Stimulated activated CD8-positive, alpha-beta memory T cell treated with anti-CD3 and anti-CD28 coated beads, Interleukin-2, amount 100 ng/mL, for 48 hours (primary cell): Measurements from ENCODE around the gene NRN1L.
"Not testable (repeated sequence)": the region's sequence is repeated elsewhere in the genome, so short reads cannot be mapped to it uniquely, and the experiment has no call there.

Experiments used
- DNase-seq, 2 donors: peaks; one replicate each; pipeline ENCODE4 v3.0.0-alpha.2; 2020; ENCODE audit warnings: low read depth in 2 of 2

NRN1L gene

GRCh38 chr16:67884684-67885083 is at the start of gene NRN1L:
NRN1L (plus strand) TSS chr16:67884885; CDS start chr16:67884904, 19 bp downstream.
- DNase-seq, result no peak

GRCh38 chr16:67837190-67837589 is 47.5 kb upstream of the NRN1L start:
- not testable (repeated sequence) for DNase-seq

GRCh38 chr16:67837811-67838210 is 46.9 kb upstream of the NRN1L start:
- no peak for DNase-seq

GRCh38 chr16:67841198-67841815 is 43.4 kb upstream of the NRN1L start:
- DNase-seq, result no peak

GRCh38 chr16:67841816-67842508 is 42.7 kb upstream of the NRN1L start, which contains the start of gene THAP11:
THAP11 (plus strand) TSS chr16:67842320; CDS start chr16:67842555, 235 bp downstream.
- DNase-seq, result peak; percentile 84 to 91

GRCh38 chr16:67842509-67843342 is 42.0 kb upstream of the NRN1L start:
- DNase-seq, result peak; percentile 36 to 42

DNA sequence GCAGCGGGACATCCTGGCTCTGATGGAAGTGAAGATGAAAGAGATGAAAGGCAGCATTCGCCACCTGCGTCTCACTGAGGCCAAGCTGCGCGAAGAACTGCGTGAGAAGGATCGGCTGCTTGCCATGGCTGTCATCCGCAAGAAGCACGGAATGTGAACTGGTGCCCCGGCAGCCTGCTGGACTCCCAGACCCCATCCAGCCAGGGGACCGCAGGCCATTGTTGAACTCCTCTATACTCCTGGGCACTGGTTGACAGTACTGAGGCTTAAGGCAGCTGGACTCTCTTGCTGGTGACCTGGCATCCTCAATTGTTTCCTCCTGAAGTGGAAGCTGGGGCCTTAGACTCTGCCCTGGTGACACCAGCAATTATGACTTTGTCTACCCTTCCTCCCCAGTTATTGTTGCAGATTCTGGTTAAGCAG is 41.3 kb upstream of the NRN1L start:
- DNase-seq, result no peak

- DNase-seq, result no peak
These were observed 40.2 kb upstream of the NRN1L start for GRCh38 chr16:67844497-67844896.

GRCh38 chr16:67845291-67846062 is 39.2 kb upstream of the NRN1L start:
- DNase-seq, result no peak

DNA sequence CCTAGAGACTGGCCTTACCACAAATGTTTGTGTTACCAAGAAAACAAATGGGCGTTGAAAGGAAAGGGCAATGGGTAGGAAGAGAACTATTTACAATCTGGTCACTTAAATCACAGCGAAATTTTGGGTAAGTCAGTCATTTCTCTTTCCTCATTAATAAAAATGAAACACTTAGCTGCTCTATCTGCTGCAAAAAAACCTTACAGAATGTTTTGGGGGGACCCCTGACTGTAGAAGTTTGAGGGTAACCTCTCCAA is 38.7 kb upstream of the NRN1L start:
- DNase-seq, result no peak

GRCh38 chr16:67846320-67847063 is 38.2 kb upstream of the NRN1L start, which contains the start of gene NUTF2:
NUTF2 (plus strand) TSS chr16:67846933; CDS start chr16:67865131, 18,198 bp downstream.
- peak; percentile 92 to 94 for DNase-seq

DNA sequence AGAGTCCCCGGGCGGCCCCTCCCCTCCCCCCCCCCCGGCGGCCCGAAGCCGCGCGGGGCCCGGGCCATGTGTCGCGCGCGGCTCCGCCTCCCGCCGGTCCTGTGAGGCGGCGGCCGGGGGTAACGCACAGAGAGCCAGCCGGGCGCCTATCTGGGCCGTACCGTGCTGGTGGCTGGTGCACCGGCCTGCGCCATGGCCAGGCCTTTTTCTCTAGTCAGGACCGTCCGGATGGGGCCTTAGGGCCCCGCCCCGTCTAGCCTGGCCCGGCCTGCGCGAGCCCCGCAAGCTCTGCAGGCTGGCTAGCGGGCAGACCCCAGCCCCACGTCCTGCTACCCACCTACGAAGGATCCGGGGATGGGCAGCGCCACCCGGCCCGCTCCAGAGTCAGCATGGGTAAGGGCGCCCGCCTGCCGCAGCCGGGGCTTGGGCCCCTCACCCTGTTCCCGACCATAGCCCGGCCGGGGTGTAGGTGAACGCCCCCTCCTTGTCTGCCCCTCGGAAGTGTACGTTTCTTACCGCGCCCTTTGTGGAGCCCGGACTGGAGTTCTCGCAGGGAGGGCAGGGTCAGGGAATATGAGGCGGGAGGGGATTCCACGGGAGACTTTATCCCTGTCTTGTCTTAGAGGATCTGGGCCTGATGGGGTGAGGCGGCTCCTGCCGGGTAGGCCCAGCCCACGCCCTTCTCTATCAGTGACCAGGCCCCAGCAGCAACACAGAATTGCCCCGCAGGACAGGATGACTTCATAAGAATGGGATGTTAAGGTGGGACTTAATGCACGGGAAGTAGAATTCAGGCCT is 37.4 kb upstream of the NRN1L start, which contains the start of gene CENPT:
TSS of gene CENPT (minus strand) at position 630 of the 798 bp plus-strand sequence. CDS start 13,834 bp downstream, outside the sequence.
- DNase-seq, result no peak

GRCh38 chr16:67848118-67848517 is 36.6 kb upstream of the NRN1L start:
- no peak for DNase-seq

DNA sequence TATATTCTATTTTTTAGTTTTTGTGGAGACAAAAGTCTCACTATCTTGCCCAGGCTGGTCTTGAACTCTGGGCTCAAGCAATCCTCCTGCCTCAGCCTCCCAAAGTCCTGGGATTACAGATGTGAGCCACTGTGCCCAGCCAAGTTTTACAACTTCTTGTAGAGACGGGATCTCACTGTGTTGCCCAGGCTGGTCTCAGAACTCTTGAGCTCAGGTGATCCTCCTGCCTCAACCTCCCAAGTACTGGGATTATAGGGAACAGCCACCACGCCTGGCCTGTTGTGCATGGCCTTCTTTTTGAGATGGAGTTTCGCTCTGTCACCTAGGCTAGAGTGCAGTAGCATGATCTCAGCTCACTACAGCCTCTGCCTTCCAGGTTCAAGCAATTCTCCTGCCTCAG is 31.0 kb upstream of the NRN1L start:
- DNase-seq, result no peak

DNA sequence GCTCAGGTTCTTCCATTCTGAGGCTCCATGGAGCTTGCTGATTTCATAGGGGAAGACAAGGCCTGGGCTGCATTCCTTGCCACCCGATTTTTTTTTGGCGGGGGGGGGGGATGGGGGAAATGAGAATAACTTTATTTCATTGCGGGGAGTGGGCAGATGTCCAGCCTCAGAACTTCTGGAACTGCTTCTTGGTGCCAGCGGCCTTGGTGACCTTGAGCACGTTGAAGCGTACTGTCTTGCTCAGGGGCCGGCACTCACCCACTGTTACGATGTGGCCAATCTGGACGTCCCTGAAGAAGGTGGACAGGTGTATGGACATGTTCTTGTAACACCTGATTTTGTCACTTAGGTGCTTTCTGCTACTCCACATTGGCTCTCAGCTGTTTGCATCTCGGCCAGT is 28.9 kb upstream of the NRN1L start:
- no peak for DNase-seq

GRCh38 chr16:67856927-67857546 is 27.6 kb upstream of the NRN1L start:
- no peak for DNase-seq

- no peak for DNase-seq
These were observed 27.0 kb upstream of the NRN1L start for GRCh38 chr16:67857547-67858233.

DNA sequence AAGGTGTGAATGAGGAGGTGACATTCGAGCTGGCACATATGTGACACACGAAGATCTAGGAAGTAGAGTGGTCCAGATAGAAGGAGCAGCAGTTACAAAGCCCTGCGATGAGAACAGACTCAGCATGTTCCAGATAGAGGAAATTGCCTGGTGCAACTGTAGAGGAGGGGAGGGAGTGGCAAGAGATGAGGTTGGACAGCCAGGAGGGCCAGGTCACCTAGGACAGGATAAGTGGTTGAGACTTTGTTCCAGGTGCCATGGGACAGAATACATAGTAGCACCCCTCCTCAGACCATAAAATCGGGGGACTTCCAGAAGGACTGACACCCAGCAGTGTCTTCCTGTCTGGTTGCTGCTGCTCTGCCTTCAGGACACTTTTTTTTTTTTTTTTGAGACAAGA is 26.2 kb upstream of the NRN1L start:
- DNase-seq, result no peak
